CD4-positive, alpha-beta T cell treated with Interleukin-15 for 4 hours (primary cell): ENCODE data around the gene ADSS2.
"Not testable (repeated sequence)": the region's sequence is repeated elsewhere in the genome, so short reads cannot be mapped to it uniquely, and the experiment has no call there.

Experiments
- DNase-seq: peaks from one replicate; pipeline ENCODE4 v3.0.0-alpha.2; 2020; ENCODE audit warnings: low spot score

ADSS2 gene

DNA sequence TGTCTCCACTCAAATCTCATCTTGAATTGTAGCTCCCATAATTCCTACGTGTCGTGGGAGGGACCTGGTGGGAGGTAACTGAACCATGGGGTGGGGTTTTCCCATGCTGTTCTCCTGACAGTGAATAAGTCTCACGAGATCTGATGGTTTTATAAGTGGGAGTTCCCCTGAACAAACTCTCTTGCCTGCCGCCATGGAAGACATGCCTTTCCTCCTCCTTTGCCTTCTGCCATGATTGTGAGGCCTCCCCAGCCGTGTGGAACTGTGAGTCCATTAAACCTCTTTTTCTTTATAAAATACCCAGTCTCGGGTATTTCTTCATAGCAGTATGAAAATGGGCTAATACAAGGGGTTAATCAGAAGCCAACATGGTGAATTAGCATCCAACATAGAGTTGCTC lies 86.4 kb downstream of the ADSS2 start:
- not testable (repeated sequence) for DNase-seq

DNA sequence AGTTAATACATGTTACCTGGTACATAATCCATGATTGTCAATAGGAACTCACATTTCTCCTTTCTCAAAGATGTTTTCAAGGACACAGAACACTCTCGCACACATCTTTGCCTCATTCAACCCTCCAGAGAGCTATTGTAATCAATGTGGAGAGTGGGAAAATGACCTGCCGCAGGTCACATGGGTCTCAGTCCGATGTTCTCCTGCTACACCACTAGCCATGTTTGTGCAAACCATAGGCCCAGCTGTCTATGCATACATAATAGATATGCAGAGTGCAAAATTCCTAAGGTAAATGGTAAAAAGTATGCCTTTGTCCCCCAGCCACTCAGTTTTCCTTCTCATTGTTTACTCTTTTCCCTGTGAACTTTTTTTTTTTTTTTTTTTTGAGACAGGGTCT lies 89.2 kb downstream of the ADSS2 start:
- DNase-seq, result no peak

GRCh38 chr1:244361764-244362473 lies 89.8 kb downstream of the ADSS2 start:
- no peak for DNase-seq
